ENCODE measurements around the gene ATXN7L3. TPM values are rescaled to one million over a fixed set of nuclear protein-coding genes. Genes with fewer than 3 reads are reported as not detected.
A peak's percentile ranks its signal among the peaks of the same experiment; 100 is the strongest.

The ATXN7L3 gene
- total and polyA plus RNA-seq, 10 of the 15 experiments (the other 5 are each of a cell fraction or from before 2014, with no cell fraction given) = 0.71 to 78.7 (median 32.7) TPM

DNA sequence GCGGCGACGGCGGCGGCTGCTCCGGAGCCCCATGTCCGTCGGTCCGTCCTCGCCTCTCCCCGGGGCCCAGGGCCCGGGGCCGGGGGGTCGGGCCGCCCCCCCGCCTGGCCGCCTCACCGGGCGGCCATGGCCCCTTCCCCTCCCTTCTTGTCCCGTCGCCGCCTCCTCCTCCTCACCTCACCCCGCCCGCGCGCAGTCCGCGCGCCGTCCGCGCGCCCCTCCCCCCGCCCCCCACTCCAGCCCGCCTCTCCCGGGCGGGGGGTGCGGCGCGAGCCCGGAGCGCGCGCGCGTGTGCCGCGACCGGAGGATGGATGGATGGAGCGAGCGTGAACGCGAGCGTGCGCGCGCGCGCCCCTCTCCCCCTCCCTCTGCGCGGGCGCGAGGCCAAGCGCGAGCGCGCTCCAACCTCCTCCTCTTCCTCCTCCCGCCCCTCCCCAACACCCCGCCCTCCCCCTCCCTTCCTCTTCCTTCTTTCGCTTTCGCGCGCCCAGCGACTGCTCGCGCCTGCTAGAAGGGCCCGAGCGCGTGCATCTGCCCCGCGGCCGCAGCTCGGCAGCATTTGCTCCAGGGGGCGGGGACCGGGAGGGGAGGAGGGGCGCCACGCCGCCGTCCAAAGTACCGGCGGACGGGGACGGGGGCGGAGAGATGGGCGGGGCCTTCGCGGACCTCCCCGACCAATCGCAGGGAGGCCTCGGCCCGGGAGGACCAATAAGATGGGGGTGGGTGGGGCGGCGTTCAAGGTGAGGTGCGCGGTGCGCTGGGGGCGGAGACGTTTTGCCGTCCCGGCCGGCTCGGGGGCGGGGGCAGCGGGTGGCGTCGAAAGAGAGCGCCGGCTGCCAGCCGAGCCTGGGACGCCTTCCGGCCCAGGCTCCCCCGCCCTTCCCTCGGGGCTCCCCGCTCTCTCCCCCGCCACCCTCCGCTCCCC lies at the start of gene ATXN7L3 (continued):
- TF ChIP-seq ZNF384 (IDR thresholded peaks at IDR 0.05; ENCODE audit: borderline replicate concordance, low read depth, low read length) (no peak), JUND (IDR thresholded peaks at IDR 0.05; ENCODE audit: low read depth, low read length) (no peak), GATAD2B (conservative IDR thresholded peaks at IDR 0.05; ENCODE audit: low read depth) (no peak), HDAC6 (IDR thresholded peaks at IDR 0.05; ENCODE audit: unreplicated experiment) (no peak), YY1 (IDR thresholded peaks at IDR 0.05; ENCODE audit: low read depth, low read length) (peak; percentile 29; the same call in 1 of the 2 replicates), CBFB (IDR thresholded peaks at IDR 0.05; ENCODE audit: low read depth) (no peak), ZBED1 (IDR thresholded peaks at IDR 0.05; ENCODE audit: borderline replicate concordance) (no peak), CREB1 (IDR thresholded peaks at IDR 0.05; ENCODE audit: low read depth) (peak; percentile 94), FOXM1 (IDR thresholded peaks at IDR 0.05; ENCODE audit: low read depth, low read length) (no peak), EGR1 (IDR thresholded peaks at IDR 0.05; ENCODE audit: borderline replicate concordance in 1 of 2, low read depth in 2 of 2, low read length in 2 of 2) (peak in 1 of 2 experiments; percentile 57; a peak in 1 of 3 replicates), TCF7 (IDR thresholded peaks at IDR 0.05; ENCODE audit: borderline replicate concordance) (no peak), ZZZ3 (IDR thresholded peaks at IDR 0.05; ENCODE audit: control insufficient read depth, insufficient read length, low read depth) (no peak), BMI1 (IDR thresholded peaks at IDR 0.05; ENCODE audit: borderline replicate concordance) (no peak), SIX5 (IDR thresholded peaks at IDR 0.05; ENCODE audit: low read depth, low read length, severe bottlenecking) (no peak), HDAC2 (IDR thresholded peaks at IDR 0.05) (no peak), HCFC1 (IDR thresholded peaks at IDR 0.05; ENCODE audit: low read length) (peak; percentile 56; the same call in 1 of the 2 replicates), BACH1 (IDR thresholded peaks at IDR 0.05; ENCODE audit: borderline replicate concordance) (no peak), BCL3 (IDR thresholded peaks at IDR 0.05; ENCODE audit: borderline replicate concordance, insufficient read depth, low read depth, low read length, poor library complexity, severe bottlenecking) (no peak), SMAD1 (IDR thresholded peaks at IDR 0.05; ENCODE audit: low read depth, partially characterized antibody) (no peak), RCOR1 (conservative IDR thresholded peaks at IDR 0.05; ENCODE audit: low read depth, low read length) (no peak), NR2C1 (IDR thresholded peaks at IDR 0.05) (no peak), NBN (IDR thresholded peaks at IDR 0.05) (no peak), SMARCA5 (IDR thresholded peaks at IDR 0.05) (peak; percentile 62; the same call in 1 of the 2 replicates), ZNF24 (IDR thresholded peaks at IDR 0.05) (no peak), ZNF274 (IDR thresholded peaks at IDR 0.05; ENCODE audit: insufficient read depth, insufficient read length) (no peak), SIN3A (IDR thresholded peaks at IDR 0.05; ENCODE audit: low read depth, low read length) (no peak)
- TF ChIP-seq, protein P1, sequence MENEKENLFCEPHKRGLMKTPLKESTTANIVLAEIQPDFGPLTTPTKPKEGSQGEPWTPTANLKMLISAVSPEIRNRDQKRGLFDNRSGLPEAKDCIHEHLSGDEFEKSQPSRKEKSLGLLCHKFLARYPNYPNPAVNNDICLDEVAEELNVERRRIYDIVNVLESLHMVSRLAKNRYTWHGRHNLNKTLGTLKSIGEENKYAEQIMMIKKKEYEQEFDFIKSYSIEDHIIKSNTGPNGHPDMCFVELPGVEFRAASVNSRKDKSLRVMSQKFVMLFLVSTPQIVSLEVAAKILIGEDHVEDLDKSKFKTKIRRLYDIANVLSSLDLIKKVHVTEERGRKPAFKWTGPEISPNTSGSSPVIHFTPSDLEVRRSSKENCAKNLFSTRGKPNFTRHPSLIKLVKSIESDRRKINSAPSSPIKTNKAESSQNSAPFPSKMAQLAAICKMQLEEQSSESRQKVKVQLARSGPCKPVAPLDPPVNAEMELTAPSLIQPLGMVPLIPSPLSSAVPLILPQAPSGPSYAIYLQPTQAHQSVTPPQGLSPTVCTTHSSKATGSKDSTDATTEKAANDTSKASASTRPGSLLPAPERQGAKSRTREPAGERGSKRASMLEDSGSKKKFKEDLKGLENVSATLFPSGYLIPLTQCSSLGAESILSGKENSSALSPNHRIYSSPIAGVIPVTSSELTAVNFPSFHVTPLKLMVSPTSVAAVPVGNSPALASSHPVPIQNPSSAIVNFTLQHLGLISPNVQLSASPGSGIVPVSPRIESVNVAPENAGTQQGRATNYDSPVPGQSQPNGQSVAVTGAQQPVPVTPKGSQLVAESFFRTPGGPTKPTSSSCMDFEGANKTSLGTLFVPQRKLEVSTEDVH (IDR thresholded peaks at IDR 0.05; ENCODE audit: low read depth, partially characterized antibody) = no peak
- TF ChIP-seq, protein P2, sequence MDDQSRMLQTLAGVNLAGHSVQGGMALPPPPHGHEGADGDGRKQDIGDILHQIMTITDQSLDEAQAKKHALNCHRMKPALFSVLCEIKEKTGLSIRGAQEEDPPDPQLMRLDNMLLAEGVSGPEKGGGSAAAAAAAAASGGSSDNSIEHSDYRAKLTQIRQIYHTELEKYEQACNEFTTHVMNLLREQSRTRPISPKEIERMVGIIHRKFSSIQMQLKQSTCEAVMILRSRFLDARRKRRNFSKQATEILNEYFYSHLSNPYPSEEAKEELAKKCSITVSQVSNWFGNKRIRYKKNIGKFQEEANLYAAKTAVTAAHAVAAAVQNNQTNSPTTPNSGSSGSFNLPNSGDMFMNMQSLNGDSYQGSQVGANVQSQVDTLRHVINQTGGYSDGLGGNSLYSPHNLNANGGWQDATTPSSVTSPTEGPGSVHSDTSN (IDR thresholded peaks at IDR 0.05; ENCODE audit: insufficient replicate concordance, low read depth, low read length) = no peak
